DND-41 (cell line): Measurements from ENCODE around the gene CTNND1.

ENCODE experiments used
- CTCF ChIP-seq: IDR thresholded peaks from 2 replicates; pipeline ENCODE4 v1.5.1; 2012; ENCODE audit warnings: borderline replicate concordance, low read length, moderate library complexity, mild to moderate bottlenecking; ENCODE audit not compliant: poor library complexity, severe bottlenecking; ENCODE audit errors: extremely low read depth
- EZH2 ChIP-seq: IDR thresholded peaks from 3 replicates; pipeline ENCODE4 v1.6.1; 2012; ENCODE audit warnings: borderline replicate concordance, low read depth, mild to moderate bottlenecking, moderate library complexity, low read length, inconsistent platforms; ENCODE audit not compliant: severe bottlenecking

- no peak for TF ChIP-seq CTCF
- no peak for TF ChIP-seq EZH2
These were observed 29.9 kb downstream of the CTNND1 start for GRCh38 chr11:57791321-57792059.
